ENCODE measurements around the gene TBC1D22A. TPM values are rescaled to one million over a fixed set of nuclear protein-coding genes. Genes with fewer than 3 reads are reported as not detected.

The TBC1D22A gene
- total and polyA plus RNA-seq, 2 experiments from 2014 or later: 16.6 to 18.5 TPM

- Histone ChIP-seq H3K36me3 (no peaks in the 10 kb centered on the region), H3K4me3 (no peak overlapping the region), H3K4me1 (ENCODE audit: low read depth) (no peaks in the 10 kb centered on the region), H3K27me3 (no peaks in the 10 kb centered on the region), H3K9me3 (ENCODE audit: low read depth) (no peaks in the 10 kb centered on the region), H3K27ac (no peak overlapping the region)
- TF ChIP-seq CTCF (IDR thresholded peaks at IDR 0.05; ENCODE audit: low read depth, low read length): no peak
- no peak for DNase-seq (ENCODE audit: low read depth in 1 of 2, low spot score in 1 of 2)
These were observed 94.2 kb downstream of the TBC1D22A start for GRCh38 chr22:46856661-46857060.

DNA sequence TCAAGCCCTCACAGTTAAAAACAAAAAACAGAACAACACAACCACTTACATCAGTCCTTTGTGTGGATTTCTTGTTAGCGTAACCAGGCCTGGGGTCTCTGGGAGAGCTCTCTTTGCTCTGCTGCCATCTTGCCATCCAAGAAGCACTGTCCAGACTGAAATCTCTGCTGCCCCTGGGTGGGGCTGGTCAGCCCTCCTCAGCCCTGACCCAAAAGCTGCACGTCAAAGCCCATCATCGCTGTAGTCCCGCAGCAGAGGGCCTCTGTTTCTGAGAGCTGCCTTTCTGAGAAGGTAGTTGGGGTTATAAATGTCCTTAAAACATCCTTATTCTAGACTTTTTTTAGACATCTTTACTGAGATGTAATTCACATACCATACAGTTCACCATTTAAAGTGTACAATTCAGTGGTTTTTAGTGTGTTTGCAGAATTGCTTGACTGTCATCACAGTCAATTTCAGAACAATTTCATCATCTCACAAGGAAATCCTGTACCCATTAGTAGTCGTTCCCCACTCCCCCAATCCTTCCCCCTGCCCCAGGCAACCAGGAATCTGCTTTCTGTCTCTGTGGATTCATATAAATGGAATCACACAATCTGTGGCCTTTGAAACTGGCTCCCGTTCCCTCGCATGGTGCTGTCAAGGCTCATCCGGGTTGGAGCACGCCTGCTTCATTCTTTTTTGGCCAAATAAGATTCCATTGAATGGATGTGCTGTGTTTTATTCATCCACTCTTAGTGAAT lies 94.9 kb downstream of the TBC1D22A start:
- Histone ChIP-seq H3K27ac (no peak overlapping the region), H3K9me3 (ENCODE audit: low read depth) (no peaks in the 10 kb centered on the region), H3K27me3 (no peaks in the 10 kb centered on the region), H3K4me3 (no peak overlapping the region), H3K36me3 (no peaks in the 10 kb centered on the region), H3K4me1 (ENCODE audit: low read depth) (no peaks in the 10 kb centered on the region)
- TF ChIP-seq CTCF (IDR thresholded peaks at IDR 0.05; ENCODE audit: low read depth, low read length): no peak
- DNase-seq (ENCODE audit: low read depth in 1 of 2, low spot score in 1 of 2): no peak

- no peak for DNase-seq (ENCODE audit: low read depth in 1 of 2, low spot score in 1 of 2)
- no peak overlapping the region for H3K4me3 ChIP-seq
- H3K4me1 ChIP-seq (ENCODE audit: low read depth): no peaks in the 10 kb centered on the region
- no peaks in the 10 kb centered on the region for H3K27me3 ChIP-seq
- H3K36me3 ChIP-seq: no peaks in the 10 kb centered on the region
- H3K9me3 ChIP-seq (ENCODE audit: low read depth): no peaks in the 10 kb centered on the region
- TF ChIP-seq CTCF (IDR thresholded peaks at IDR 0.05; ENCODE audit: low read depth, low read length): no peak
- no peak overlapping the region for H3K27ac ChIP-seq
These were observed 95.4 kb downstream of the TBC1D22A start for GRCh38 chr22:46857885-46858143.

DNA sequence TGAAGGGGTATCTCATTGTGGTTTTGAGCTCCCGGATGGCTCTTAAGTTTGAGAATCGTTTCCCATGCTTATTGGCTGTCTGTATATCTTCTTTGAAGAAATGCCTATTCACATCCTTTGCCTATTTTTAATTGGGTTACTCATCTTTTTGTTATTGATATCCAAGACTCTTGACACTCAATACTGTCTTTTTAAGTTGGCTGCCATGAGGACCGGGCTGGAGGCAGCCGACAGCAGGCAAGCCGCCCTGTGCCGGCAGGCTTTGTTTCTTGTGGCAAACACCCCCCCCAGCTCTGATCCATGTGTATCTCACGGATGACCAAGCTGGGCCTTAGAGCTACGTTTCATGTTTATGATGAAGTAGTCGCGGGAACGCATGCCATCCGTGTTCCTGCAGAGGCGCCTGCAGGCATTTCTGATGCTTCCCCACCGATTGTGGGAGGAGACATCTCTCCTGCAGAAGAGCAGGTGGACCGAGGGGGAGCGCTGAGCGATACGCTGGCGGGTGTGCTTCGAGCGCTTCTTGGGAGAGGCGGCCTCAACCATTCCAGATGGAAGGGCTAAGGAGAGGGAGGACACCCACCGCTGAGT lies 95.8 kb downstream of the TBC1D22A start:
- no peak for DNase-seq (ENCODE audit: low read depth in 1 of 2, low spot score in 1 of 2)
- no peak overlapping the region for H3K4me3 ChIP-seq
- H3K4me1 ChIP-seq (ENCODE audit: low read depth): no peaks in the 10 kb centered on the region
- H3K27ac ChIP-seq: no peak overlapping the region
- no peaks in the 10 kb centered on the region for H3K9me3 ChIP-seq (ENCODE audit: low read depth)
- no peak for TF ChIP-seq CTCF (IDR thresholded peaks at IDR 0.05; ENCODE audit: low read depth, low read length)
- no peaks in the 10 kb centered on the region for H3K36me3 ChIP-seq
- H3K27me3 ChIP-seq: no peaks in the 10 kb centered on the region

DNA sequence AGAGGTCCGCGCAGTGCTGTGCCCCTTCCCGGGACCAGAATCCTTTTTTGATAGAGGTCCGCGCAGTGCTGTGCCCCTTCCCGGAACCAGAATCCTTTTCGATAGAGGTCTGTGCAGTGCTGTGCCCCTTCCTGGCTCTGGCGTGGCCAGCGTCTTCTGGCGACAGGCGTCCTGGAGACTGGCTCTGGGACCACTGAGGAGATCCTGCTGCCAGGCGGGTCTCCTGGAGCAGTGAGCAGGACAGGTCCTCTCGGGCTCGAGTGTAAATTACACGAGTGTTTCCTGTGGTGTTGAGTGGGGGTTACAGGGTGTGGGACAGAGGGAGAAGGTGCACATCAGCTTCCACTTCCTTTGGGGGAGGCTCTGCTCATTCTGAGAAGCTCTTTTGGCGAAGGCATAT lies 98.1 kb downstream of the TBC1D22A start:
- H3K27me3 ChIP-seq: no peaks in the 10 kb centered on the region
- no peaks in the 10 kb centered on the region for H3K4me1 ChIP-seq (ENCODE audit: low read depth)
- H3K27ac ChIP-seq: no peak overlapping the region
- no peak for TF ChIP-seq CTCF (IDR thresholded peaks at IDR 0.05; ENCODE audit: low read depth, low read length)
- no peaks in the 10 kb centered on the region for H3K36me3 ChIP-seq
- H3K4me3 ChIP-seq: no peak overlapping the region
- DNase-seq (ENCODE audit: low read depth in 1 of 2, low spot score in 1 of 2): no peak
- H3K9me3 ChIP-seq (ENCODE audit: low read depth): no peaks in the 10 kb centered on the region

All from cardiac muscle cell (in vitro differentiated cells and primary cell).